DMS114 treated with DMSO at 0.1 percent for 48 hours (cell line): ENCODE measurements around the gene CAPN14.

Experiments used
- DNase-seq: peaks from one replicate; lab custom pipeline; 2025; ENCODE audit not compliant: unreplicated experiment; lab: John Stamatoyannopoulos, UW

Gene CAPN14

DNA sequence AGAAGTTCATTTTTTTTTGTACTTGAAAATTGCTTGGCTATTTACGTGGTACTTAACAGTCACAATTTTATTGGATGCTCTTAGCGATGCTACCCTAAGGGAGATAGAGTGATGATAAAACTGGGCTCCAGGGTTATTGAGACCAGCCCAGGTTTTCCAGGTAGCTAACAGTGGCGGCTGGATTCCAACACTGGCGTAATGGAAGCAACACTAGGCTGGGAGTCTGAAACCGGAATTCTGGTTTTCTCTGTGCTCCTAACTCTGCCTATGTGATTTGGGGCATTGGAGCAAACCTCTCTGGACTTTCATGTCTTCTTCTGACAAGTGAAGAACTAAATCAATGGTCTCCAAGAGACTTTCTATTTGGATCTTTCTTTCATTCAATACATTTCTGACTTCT, 69.7 kb downstream of the CAPN14 start:
- DNase-seq = no peak

DNA sequence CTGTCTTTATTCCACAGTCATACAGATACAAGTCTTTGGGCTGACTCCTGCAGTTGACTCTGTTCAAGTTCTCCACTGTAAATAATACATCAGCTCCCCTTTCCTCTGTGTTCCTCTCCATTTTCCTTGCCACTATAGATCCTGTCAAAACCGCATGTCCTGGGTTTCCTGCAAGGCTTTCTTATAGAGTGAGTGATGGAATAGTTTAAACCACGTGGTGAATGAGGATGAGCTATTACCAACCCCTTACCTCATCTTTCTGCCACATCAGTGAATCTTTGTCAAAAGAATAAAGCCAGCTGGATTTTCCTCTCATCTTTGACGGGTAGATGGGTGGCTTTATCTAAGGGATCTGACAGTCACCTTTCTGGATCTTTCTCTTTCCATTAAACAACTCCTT, 75.2 kb downstream of the CAPN14 start:
- no peak for DNase-seq

DNA sequence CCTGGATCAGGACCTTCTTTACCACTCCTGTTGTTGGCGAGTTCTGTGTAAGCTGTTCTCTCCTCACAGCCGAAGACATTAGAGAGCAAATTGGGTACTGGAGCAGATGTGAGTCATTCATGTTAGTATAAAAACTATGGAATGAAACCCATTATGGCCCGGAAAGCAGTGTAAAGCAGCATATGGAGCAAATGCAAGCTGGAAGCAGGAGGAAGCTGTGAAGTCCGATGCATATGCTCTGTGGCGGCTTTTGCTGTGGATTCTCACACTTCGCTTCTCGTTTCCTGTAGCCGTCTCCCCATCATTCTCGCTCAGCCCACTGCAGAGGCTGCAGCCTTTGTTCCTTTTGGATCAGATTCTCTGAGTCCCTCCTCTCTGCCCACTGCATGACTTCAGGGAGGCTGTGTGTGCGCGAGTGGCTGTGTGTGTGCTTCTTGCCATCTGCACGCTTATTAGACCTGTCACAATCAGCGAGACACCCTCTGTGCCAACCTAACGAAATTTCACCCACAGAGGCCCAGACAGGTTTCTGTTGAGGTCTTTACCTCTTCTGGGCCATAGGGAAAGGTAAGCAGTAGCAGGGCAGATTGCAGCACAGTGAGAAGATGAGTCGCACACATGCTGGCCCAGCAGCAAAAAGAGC, 75.8 kb downstream of the CAPN14 start:
- DNase-seq = no peak

DNA sequence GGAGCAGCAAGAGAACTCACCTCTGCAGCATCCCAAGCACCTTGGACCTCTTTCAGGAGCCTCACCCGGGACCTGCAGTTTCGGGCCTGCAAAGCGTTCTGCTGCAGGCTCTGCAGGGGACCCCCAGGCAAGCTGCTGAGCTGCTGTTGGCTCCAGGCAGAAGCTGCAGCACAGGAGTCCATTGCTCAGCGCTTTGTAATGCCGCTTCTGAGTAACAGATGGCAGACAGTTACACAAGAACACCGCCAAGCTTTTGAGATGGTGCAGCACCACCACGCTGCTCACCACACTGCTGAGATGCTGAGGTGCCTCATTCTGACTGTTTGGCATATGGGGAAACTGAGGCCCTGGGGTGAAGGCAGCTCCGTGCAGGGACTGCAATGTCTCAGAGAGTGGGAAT, 77.2 kb downstream of the CAPN14 start:
- DNase-seq = no peak

DNA sequence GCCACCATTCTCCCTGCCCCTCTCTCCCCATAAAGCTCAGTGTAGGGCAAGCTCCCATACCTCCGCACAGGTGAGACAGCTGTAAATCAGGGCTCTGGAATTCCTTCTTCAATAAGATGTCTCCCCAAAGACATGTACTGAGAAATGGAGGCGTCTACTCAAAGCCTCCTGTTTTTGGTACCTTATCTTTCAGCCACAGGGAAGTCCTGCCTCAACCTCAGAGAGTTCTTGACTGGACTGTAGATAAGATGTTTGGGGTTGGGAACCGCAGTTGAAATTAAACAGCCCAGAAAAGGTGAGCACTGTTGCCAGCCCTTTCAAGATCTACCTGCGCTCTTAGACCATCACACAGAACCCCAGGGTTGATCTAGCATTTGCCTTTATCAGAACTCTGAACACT, 77.6 kb downstream of the CAPN14 start:
- no peak for DNase-seq

- DNase-seq = peak; percentile 34
Observed at GRCh38 chr2:31138037-31138962, 79.0 kb downstream of the CAPN14 start, which contains the start of gene GALNT14. TSS of gene GALNT14 (minus strand) at chr2:31138440. CDS start at chr2:31138086, 354 bp downstream.

GRCh38 chr2:31137211-31138036, 79.9 kb downstream of the CAPN14 start:
- peak; percentile 17 for DNase-seq

DNA sequence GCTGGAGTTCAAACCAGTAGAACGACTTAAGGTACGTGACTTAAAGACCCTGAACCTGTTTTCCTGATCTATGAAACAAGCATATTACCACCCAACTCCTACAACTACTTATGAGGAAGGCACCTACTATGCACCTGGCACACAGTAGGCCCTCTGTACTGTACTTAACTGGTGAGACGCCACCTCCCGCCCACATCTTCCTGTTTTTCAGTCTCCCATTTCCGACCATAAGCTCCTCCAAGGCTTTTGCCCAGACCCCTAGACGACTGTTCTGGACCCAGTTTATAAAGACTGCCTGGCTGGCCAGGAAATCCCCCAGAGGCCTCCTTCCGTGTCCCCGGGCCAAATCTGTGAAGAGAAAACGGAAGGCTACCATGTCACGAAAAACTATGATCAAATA, 80.6 kb downstream of the CAPN14 start:
- no peak for DNase-seq

DNA sequence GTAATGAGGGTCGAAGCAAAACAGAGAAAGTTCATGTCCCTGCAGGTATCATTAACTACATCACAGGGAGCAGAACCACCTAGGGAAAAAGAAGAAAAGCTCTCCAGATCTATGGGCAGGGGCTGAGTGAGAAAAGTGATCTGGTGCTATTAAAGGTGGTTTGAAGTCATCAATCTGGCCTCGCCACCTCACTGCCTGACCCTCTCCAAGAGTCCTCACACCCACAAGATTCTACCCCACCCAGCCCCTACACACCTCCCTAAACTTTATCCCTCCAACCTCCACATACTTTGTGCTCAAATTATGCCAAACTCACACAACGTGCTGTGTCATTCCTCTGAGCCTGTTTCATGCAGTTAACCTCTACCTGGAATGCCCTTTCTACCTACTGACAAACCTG, 81.3 kb downstream of the CAPN14 start:
- DNase-seq = no peak

DNA sequence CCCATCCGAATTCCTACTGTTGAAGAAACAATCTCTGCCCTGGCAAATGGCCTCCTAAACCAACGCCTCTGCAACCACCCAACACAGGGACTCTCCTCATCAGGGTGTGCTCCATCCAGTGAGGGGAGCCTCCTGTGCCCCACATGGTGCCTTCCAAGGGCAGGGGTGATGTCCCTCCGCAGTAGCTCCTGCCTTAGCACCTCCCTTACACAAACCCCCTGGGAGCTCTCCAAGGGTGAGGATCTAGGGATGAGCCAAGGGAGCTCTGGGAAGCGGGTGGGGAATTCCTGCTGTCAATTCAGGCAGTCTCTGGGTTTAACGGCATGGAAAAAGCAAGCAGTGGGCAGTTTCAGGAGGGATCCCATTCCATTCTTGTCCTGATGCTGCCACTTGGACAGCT, 82.8 kb downstream of the CAPN14 start:
- DNase-seq = no peak

GRCh38 chr2:31132786-31133185, 84.5 kb downstream of the CAPN14 start:
- DNase-seq = no peak

DNA sequence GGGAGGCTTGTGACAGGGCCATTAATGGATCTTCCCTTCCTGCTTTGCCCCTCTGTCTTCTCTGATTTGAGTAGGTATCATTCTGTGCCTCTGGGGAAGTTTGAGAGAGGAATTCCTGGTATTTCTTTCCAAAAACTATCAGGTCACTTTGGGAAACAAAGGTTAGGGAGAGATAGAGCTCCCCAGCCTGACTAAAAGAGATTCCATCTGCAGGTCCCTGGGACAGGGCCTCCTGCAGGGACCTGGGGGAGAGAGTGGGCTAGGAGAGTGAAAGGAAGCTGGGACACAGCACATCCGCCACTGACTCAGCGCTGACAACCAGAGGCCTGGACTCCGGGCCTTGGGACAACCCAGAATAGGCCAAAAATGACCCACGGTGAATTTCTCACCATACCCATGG, 85.4 kb downstream of the CAPN14 start:
- DNase-seq = no peak

DNA sequence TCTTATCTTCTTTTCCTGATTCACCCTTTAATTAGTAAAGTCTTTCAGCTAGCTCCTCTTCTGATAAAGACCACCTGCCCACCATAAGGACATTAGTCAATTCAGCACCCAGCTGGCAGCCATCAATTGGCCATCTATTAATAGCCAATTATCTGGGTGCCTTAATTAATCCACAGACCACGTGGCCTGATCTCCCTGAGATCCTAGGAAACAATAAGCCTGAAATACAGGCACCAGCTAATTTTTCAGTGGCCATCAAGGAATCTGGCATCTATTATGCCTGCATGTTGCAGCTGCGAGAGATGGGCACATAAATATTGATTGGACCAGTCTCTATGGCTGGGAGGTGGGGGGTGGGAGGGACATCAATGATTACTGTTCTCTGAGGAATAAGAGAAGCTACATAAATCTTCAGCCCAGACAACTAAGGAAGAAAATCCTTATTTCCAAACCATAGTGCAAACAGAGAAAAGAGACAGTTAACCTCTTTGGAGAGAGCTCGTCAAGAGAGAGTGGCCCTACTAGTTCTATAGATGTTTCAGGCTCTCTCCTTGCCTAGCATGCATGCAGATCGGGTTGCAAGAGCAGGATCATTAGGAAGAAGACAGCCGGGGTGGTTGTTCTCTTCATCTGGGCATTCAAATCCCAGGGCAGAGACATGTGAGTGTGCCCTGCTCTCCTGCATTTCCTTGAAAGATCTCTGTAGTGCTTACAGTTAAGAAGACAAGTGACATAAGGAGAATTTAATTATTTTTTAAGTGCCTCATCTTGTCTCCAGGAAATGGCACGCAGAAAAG, 87.7 kb downstream of the CAPN14 start:
- DNase-seq = no peak

DNA sequence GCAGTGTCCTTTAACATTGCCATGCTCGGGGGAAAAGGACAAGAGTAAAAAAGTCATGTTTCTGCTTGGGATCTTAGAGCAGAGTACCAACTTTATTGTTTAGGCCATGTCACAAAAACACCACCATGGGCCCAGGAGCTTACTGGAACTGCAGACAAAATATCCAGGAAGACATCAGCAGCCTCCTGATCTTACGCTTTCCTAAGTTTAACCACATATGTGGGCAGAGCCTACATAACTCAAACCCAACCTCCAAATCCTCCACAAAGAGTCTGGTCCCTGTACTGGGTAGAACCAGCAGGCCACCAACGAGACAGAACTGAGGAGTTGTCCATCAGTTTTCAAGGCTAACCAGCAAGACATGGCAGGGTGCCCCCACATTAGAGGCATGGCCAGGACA, 89.4 kb downstream of the CAPN14 start:
- no peak for DNase-seq

- DNase-seq = no peak
Observed at GRCh38 chr2:31125918-31126695, 91.2 kb downstream of the CAPN14 start.

- DNase-seq = no peak
Observed at GRCh38 chr2:31124904-31125303, 92.4 kb downstream of the CAPN14 start.
